HG03520 (cell line): ENCODE data around the gene ERO1A.

ENCODE experiments used
- ATAC-seq: cut with Tn5 transposase; IDR thresholded peaks from one replicate; pipeline ENCODE4 v1.9.1; 2021; ENCODE audit warnings: mild to moderate bottlenecking, moderate library complexity; ENCODE audit not compliant: unreplicated experiment

ERO1A gene

GRCh38 chr14:52700701-52701172 lies 5.4 kb upstream of the ERO1A start:
- ATAC-seq, result no peak

DNA sequence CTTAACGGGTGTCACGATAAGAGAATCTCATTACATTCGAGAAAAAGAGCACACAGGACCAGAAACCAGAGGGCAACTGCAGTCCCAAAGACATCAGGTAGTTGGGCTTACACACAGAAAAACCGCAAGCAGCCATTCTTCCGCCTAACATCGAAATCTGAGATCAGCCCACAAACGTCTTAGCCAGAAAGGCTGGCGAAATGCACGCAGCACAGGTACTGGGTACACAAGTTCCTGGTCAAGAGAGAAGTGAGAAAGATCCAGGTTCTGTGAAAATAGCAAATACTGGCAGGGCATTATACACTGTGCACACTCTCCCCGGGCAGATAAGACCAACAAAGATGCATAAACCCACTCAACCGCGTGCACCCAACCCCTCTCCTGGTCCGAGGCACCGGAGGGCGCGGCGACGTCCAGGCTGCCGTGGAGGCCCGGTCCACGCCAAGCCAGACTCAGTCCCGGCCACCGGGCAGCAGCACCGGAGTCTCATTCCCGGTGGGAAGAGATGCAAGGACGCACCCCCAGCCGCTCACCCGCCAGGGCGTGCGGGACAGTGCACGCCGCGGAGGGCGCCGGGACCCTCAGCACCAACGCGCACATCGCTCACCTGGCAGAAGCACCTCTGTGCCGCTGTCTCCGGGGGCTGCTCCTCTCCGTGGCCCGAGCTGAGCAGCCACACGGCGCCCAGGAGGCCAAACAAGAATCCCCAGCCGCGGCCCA lies 437 bp downstream of the ERO1A start:
- peak; percentile 53 for ATAC-seq

- no peak for ATAC-seq
These were observed 1.8 kb downstream of the ERO1A start for GRCh38 chr14:52693532-52693931.

DNA sequence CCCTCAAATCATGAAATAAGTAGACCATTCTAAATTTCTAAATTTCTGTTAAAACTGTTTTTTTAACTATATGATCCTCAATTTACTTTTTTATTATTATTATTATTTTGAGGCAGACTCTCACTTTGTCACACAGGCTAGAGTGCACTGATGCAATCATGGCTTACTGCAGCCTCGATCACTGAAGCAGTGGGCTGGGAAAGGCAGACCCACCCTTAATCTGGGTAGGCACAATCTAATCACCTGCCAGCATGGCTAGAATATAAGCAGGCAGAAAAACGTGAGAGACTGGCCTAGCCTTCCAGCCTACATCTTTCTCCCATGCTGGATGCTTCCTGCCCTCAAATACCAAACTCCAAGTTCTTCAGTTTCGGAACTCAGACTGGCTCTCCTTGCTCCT lies 2.3 kb downstream of the ERO1A start:
- ATAC-seq, result no peak

DNA sequence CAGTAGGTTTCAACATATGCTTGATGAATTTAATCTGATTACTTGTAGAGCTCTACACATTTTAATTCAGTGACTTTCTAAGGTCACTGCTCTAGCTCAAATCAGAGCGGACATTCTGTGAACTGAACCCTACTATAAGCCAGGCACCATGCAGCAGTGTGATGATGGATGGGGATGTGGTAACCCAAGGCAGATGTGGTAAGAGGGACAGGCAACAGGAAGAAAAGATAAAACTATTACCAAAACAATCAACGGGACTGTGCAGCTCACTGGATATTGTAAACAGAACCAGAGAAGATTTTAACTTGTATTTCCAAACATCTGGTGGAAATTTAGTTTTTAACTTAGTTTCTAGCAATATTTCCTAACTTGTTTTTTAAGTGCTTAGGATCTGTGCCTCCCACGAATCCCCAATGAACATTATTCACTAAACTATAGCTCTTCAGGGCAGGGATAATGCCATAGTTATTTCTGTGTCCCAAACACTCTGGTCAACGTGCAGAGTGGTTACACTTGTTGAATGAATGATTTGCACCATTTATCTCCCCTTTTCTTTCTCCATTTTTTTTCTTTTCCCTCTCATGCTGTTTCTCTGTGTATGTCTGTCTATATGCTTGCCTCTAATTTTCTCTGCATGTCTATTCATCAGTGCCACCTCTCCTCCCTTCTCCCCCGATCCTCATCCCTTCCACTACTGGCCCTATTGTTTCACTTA lies 3.0 kb downstream of the ERO1A start:
- ATAC-seq, result no peak

- ATAC-seq, result no peak
These were observed 4.2 kb downstream of the ERO1A start for GRCh38 chr14:52690983-52691760.

DNA sequence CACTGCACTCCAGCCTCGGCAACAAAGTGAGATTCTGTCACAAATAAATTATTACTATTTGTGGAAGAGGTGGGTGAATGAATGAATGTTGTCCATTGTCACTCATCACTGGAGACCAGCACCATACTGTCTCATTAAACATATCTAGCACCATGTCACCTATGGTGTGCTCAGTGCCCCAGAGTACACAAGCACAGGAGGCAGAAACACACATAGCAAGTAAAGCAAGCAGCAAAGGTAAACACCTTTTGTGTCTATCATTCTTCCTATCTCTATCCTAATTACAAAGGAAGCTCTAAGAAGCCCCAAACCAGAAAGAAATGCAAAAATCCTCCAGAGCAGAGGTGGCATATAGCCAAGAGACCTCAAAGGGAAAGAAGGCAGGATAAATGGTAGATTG lies 9.2 kb downstream of the ERO1A start:
- no peak for ATAC-seq

DNA sequence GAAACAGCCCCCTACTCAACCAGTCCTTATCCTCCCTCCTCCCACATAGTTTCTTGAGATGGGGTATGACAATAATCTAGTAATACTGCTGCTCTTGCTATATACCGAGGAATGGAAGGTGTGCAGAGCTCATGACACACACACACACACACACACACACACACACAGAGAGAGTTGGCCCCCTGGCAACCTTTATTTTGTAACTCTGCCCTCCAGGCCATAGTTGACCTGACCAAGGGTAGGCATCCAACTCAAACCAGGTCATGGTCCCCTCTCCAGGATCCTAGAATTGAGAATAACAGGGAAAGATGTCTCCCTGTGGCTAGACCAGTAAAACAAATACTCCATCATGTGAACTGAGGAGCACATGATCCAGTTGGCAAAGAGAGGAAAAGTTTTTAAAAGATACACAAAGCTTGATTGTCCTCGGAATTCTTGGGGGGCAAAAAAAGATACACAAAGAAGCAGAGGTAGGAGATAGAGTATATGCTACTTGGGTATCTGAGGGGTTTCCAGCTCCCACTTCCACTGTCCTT lies 11.3 kb downstream of the ERO1A start:
- ATAC-seq, result no peak

GRCh38 chr14:52678591-52678990 lies 16.8 kb downstream of the ERO1A start:
- ATAC-seq, result no peak

- no peak for ATAC-seq
These were observed 31.5 kb downstream of the ERO1A start for GRCh38 chr14:52663850-52664249.

GRCh38 chr14:52661314-52661713 lies 34.0 kb downstream of the ERO1A start:
- ATAC-seq, result no peak

DNA sequence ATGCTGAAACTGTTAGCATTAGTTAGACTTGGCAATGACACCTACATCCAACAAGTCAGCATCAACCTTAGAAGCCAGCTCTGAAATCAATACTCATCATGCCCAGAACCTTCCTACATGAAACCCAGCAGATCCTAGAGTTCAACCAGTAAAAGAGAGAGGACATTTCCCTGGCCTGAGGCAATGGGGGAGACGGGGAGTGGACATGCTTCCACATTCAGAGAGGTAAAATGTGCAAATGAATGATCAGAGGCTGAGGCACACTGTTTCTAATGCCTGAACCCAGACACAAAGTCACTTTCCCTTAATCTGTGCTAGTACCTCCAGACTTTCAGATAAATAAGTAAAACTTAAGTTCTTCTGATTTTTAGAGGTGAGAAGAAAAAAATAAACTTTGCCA lies 34.5 kb downstream of the ERO1A start:
- no peak for ATAC-seq

- no peak for ATAC-seq
These were observed 35.0 kb downstream of the ERO1A start for GRCh38 chr14:52660325-52660724.

- no peak for ATAC-seq
These were observed 38.5 kb downstream of the ERO1A start for GRCh38 chr14:52656905-52657304.

- no peak for ATAC-seq
These were observed 44.6 kb downstream of the ERO1A start for GRCh38 chr14:52650774-52651173.

GRCh38 chr14:52649511-52649910 lies 45.8 kb downstream of the ERO1A start:
- ATAC-seq, result no peak

GRCh38 chr14:52641745-52642144 lies 53.6 kb downstream of the ERO1A start:
- ATAC-seq, result no peak

GRCh38 chr14:52640137-52640536 lies 55.2 kb downstream of the ERO1A start:
- ATAC-seq, result no peak

DNA sequence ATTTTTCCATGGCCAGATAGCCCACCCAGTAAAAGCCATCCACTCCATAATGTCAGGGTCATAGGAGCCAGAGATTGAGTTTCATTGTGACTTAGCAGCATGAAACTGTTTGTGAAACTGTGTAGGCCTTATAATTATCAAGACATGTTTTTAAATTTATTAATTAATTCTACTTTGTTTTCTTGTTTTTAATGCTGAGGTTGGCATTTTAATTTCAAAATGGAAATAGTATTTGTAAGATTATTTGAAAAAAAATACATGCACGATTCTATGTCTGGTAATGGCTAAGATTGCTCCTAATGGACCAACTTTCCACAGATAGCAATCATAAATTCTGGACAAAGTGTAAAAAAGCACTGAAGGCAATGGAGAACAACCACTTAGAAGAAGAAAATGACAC lies 75.7 kb downstream of the ERO1A start:
- ATAC-seq, result no peak

- ATAC-seq, result no peak
These were observed 76.8 kb downstream of the ERO1A start for GRCh38 chr14:52618602-52619001.

DNA sequence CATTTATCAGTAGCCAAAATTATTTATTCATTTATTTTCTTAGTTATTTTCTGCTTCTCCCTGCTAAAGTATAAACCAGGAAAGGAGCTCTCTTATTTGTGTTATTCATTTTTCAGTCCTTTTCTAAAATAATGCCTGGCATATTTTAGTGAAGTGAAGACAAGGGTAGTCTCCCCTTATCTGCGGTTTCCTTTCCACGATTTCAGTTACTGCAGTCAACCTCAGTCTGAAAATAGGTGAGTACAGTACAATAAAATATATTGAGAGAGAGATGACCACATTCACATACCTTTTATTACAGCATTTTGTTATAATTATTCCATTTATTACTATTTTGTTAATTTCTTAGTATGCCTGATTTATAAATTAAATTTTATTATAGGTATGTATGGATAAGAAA lies 85.2 kb downstream of the ERO1A start:
- ATAC-seq, result no peak
